H9 (cell line): ENCODE measurements around the gene FBLN2. TPM values are rescaled to one million over a fixed set of nuclear protein-coding genes. Genes with fewer than 3 reads are reported as not detected.

Experiments
- DNase-seq: peaks from one replicate; pipeline ENCODE4 v3.0.0-alpha.2; 2017
- H2AFZ ChIP-seq: one replicate; pipeline ENCODE4 v1.6.1; 2013; ENCODE audit warnings: mild to moderate bottlenecking, low read length, control low read depth, moderate library complexity
- H2AK5ac ChIP-seq: 2 replicates; pipeline ENCODE4 v1.6.1; 2013; ENCODE audit warnings: low read length, control low read depth, mixed read lengths; ENCODE audit not compliant: insufficient read length
- H2BK120ac ChIP-seq: one replicate; pipeline ENCODE4 v1.6.1; 2013; ENCODE audit warnings: low read depth, mild to moderate bottlenecking, low read length, control low read depth, inconsistent platforms; ENCODE audit not compliant: poor library complexity, severe bottlenecking
- H2BK12ac ChIP-seq: 2 replicates; pipeline ENCODE4 v1.6.1; 2013; ENCODE audit warnings: low read length, control low read depth, mixed read lengths, low read depth; ENCODE audit not compliant: insufficient read length
- H2BK15ac ChIP-seq: 2 replicates; pipeline ENCODE4 v1.6.1; 2013; ENCODE audit warnings: low read depth, low read length, control low read depth
- H2BK20ac ChIP-seq: one replicate; pipeline ENCODE4 v1.6.1; 2013; ENCODE audit warnings: low read depth, mild to moderate bottlenecking, low read length, control low read depth, inconsistent platforms; ENCODE audit not compliant: poor library complexity, severe bottlenecking
- H2BK5ac ChIP-seq: 2 replicates; pipeline ENCODE4 v1.6.1; 2013; ENCODE audit warnings: low read length, control low read depth, mixed read lengths; ENCODE audit not compliant: insufficient read length
- H3K14ac ChIP-seq: 2 replicates; pipeline ENCODE4 v1.6.1; 2013; ENCODE audit warnings: low read length, control low read depth; ENCODE audit not compliant: insufficient read depth
- H3K18ac ChIP-seq: 2 replicates; pipeline ENCODE4 v1.6.1; 2013; ENCODE audit warnings: low read depth, mild to moderate bottlenecking, mixed read lengths, low read length, control low read depth; ENCODE audit not compliant: insufficient read length
- H3K23ac ChIP-seq: 2 replicates; pipeline ENCODE4 v1.6.1; 2013; ENCODE audit warnings: low read length, control low read depth, mixed read lengths, low read depth; ENCODE audit not compliant: insufficient read length
- H3K23me2 ChIP-seq: 2 replicates; pipeline ENCODE4 v1.6.1; 2013; ENCODE audit warnings: low read depth, mild to moderate bottlenecking, mixed read lengths, low read length, control low read depth; ENCODE audit not compliant: insufficient read length, poor library complexity, severe bottlenecking
- H3K27ac ChIP-seq: 2 replicates; pipeline ENCODE4 v1.5.1; 2013; ENCODE audit warnings: low read length, control low read depth, mixed read lengths, low read depth; ENCODE audit not compliant: insufficient read length
- H3K27me3 ChIP-seq: 2 replicates; pipeline ENCODE4 v1.6.1; 2013; ENCODE audit warnings: low read length, control low read depth, inconsistent platforms; ENCODE audit not compliant: insufficient read depth
- H3K4ac ChIP-seq: 2 replicates; pipeline ENCODE4 v1.6.1; 2013; ENCODE audit warnings: low read depth, mild to moderate bottlenecking, control low read depth, inconsistent platforms, low read length, moderate library complexity
- H3K4me1 ChIP-seq: 2 replicates; pipeline ENCODE4 v1.6.1; 2013; ENCODE audit warnings: low read length, control low read depth, inconsistent platforms; ENCODE audit not compliant: insufficient read depth
- H3K4me2 ChIP-seq: 2 replicates; pipeline ENCODE4 v1.6.1; 2013; ENCODE audit warnings: low read length, control low read depth, mixed read lengths; ENCODE audit not compliant: insufficient read length, insufficient read depth
- H3K56ac ChIP-seq: 2 replicates; pipeline ENCODE4 v1.6.1; 2013; ENCODE audit warnings: low read depth, mild to moderate bottlenecking, mixed read lengths, low read length, control low read depth; ENCODE audit not compliant: insufficient read length
- H3K79me1 ChIP-seq: 2 replicates; pipeline ENCODE4 v1.6.1; 2013; ENCODE audit warnings: low read depth, mild to moderate bottlenecking, moderate library complexity, low read length, control low read depth, inconsistent platforms; ENCODE audit not compliant: insufficient read depth, poor library complexity, severe bottlenecking
- H3K79me2 ChIP-seq: 2 replicates; pipeline ENCODE4 v1.6.1; 2013; ENCODE audit warnings: low read length, control low read depth, inconsistent platforms; ENCODE audit not compliant: insufficient read depth
- H3K9ac ChIP-seq: 2 replicates; pipeline ENCODE4 v1.6.1; 2013; ENCODE audit warnings: low read length, control low read depth, mixed read lengths; ENCODE audit not compliant: insufficient read length; ENCODE audit errors: extremely low read depth
- H3K9me3 ChIP-seq: one replicate; pipeline ENCODE4 v1.6.1; 2013; ENCODE audit warnings: low read depth, low read length, inconsistent platforms; ENCODE audit not compliant: control insufficient read depth
- H3T11ph ChIP-seq: one replicate; pipeline ENCODE4 v1.6.1; 2013; ENCODE audit warnings: mild to moderate bottlenecking, low read length, control low read depth, inconsistent platforms
- H4K20me1 ChIP-seq: one replicate; pipeline ENCODE4 v1.6.1; 2013; ENCODE audit not compliant: control insufficient read depth, insufficient read length, insufficient read depth
- H4K5ac ChIP-seq: 2 replicates; pipeline ENCODE4 v1.6.1; 2013; ENCODE audit warnings: low read depth, mild to moderate bottlenecking, mixed read lengths, low read length, control low read depth; ENCODE audit not compliant: insufficient read length
- H4K8ac ChIP-seq: replicated peaks from 2 replicates; pipeline ENCODE4 v1.6.1; 2013; ENCODE audit warnings: low read length, control low read depth, mixed read lengths, low read depth; ENCODE audit not compliant: insufficient read length
- H4K91ac ChIP-seq: 2 replicates; pipeline ENCODE4 v1.6.1; 2013; ENCODE audit warnings: low read depth, mild to moderate bottlenecking, moderate library complexity, mixed read lengths, low read length, control low read depth; ENCODE audit not compliant: insufficient read length
- H3K27ac Mint-ChIP-seq, 3 experiments: 2 replicates in 2 of 3; 3 replicates in 1 of 3; pipeline ENCODE4 v1.8.0; 2020 to 2021; ENCODE audit warnings: mixed read lengths in 3 of 3, mild to moderate bottlenecking in 1 of 3, moderate library complexity in 1 of 3
- H3K27me3 Mint-ChIP-seq: 2 replicates; pipeline ENCODE4 v1.8.0; 2021; ENCODE audit warnings: low read depth, mild to moderate bottlenecking, moderate library complexity, mixed read lengths
- H3K36me3 Mint-ChIP-seq, 3 experiments: 2 replicates in 2 of 3; 3 replicates in 1 of 3; pipeline ENCODE4 v1.8.0; 2020 to 2021; ENCODE audit warnings: low read depth in 3 of 3, mixed read lengths in 3 of 3; ENCODE audit not compliant: insufficient read depth in 1 of 3
- H3K4me1 Mint-ChIP-seq, 2 experiments: 2 replicates each; pipeline ENCODE4 v1.8.0; 2020; ENCODE audit warnings: mixed read lengths in 2 of 2
- H3K4me3 Mint-ChIP-seq, 2 experiments: 2 replicates in 1 of 2; 3 replicates in 1 of 2; pipeline ENCODE4 v1.8.0; 2020 to 2021; ENCODE audit warnings: mild to moderate bottlenecking in 2 of 2, mixed read lengths in 2 of 2, moderate library complexity in 1 of 2
- H3K9me3 Mint-ChIP-seq, 2 experiments: 2 replicates in 1 of 2; 3 replicates in 1 of 2; pipeline ENCODE4 v1.8.0; 2020; ENCODE audit warnings: mild to moderate bottlenecking in 2 of 2, mixed read lengths in 2 of 2, moderate library complexity in 1 of 2
- WGBS: extraction: QIAGEN DNeasy Blood & Tissue Kit; methylation state at CpG from one replicate; pipeline ENCODE4 v1.1.7; 2013; ENCODE audit warnings: missing lambda C conversion rate, low lambda C conversion rate, mixed read lengths; ENCODE audit not compliant: insufficient read length; ENCODE audit errors: extremely low coverage; 5-methylcytosine and 5-hydroxymethylcytosine counted together
- total RNA-seq: library from RNA; stranded (reverse); gene quantifications from 2 replicates; pipeline ENCODE4 v1.2.1, GENCODE V29; 2021
- TF ChIP-seq, protein P1 (sequence below): fragments of 200-600 bp; sonication (generic); conservative IDR thresholded peaks from 3 replicates; pipeline ENCODE4 v1.8.0; 2021; ENCODE audit warnings: antibody characterized with exemption, mild to moderate bottlenecking

Gene FBLN2
- total RNA-seq, 1 experiment from 2014 or later = 11.8 TPM

DNA sequence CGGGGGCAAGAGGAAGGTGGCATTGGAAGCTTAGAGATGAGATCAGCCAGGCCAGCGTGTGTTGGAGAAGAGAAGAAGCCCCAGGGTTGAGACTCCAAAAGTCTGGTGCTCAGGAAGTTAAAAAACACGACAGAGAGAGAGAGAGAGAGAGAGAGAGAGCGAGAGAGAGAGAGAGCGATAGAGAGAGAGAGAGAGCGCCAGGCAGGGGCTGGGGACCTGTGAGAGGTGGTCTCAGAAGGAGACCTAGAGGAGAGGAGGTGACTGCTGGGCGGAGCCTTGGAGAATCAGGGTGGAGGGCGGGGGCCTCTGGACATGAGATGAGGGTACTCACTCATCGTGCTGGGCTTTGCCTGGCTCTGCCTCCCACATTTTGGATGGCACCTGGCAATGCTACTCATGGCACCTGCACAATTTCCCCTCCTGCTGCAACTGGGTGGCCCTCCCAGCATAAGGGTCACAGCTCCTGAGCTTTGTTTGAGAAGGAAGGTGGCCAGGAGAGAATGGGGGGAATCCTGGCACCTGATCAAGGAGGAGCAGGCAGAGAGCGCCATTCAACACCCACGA, 51.0 kb downstream of the FBLN2 start:
- Histone ChIP-seq H3K23ac (no peak overlapping the region), H2BK15ac (no peak overlapping the region), H3T11ph (no peak overlapping the region), H3K14ac (0 out of 2 replicates have a peak overlapping the region, but pooled peaks have one; percentile 15), H3K18ac (no peak overlapping the region), H3K79me2 (no peaks in the 10 kb centered on the region), H3K9me3 (no peaks in the 10 kb centered on the region), H3K27ac (no peak overlapping the region), H3K23me2 (no peaks in the 10 kb centered on the region), H3K4me2 (no peak overlapping the region), H2BK120ac (no peak overlapping the region), H3K4me1 (no peaks in the 10 kb centered on the region), H3K4ac (no peak overlapping the region), H3K79me1 (no peaks in the 10 kb centered on the region), H2AFZ (no peak overlapping the region), H3K9ac (no peak overlapping the region), H2BK12ac (no peak overlapping the region), H2AK5ac (no peak overlapping the region), H4K5ac (no peak overlapping the region), H3K56ac (no peak overlapping the region), H4K91ac (no peak overlapping the region), H2BK20ac (no peak overlapping the region), H3K27me3 (no peaks in the 10 kb centered on the region), H4K20me1 (peaks cover 3% of the 10 kb centered on the region), H4K8ac (no peak overlapping the region), H2BK5ac (no peak overlapping the region)
- Mint-ChIP-seq H3K27ac (no peak overlapping the region), H3K36me3 (no peaks in the 10 kb centered on the region), H3K4me1 (peaks cover 19 to 25% of the 10 kb centered on the region in 2 experiments), H3K27me3 (peaks cover 5% of the 10 kb centered on the region), H3K4me3 (no peak overlapping the region; a peak in 1 of 5 replicates), H3K9me3 (no peaks in the 10 kb centered on the region)
- TF ChIP-seq, protein P1, sequence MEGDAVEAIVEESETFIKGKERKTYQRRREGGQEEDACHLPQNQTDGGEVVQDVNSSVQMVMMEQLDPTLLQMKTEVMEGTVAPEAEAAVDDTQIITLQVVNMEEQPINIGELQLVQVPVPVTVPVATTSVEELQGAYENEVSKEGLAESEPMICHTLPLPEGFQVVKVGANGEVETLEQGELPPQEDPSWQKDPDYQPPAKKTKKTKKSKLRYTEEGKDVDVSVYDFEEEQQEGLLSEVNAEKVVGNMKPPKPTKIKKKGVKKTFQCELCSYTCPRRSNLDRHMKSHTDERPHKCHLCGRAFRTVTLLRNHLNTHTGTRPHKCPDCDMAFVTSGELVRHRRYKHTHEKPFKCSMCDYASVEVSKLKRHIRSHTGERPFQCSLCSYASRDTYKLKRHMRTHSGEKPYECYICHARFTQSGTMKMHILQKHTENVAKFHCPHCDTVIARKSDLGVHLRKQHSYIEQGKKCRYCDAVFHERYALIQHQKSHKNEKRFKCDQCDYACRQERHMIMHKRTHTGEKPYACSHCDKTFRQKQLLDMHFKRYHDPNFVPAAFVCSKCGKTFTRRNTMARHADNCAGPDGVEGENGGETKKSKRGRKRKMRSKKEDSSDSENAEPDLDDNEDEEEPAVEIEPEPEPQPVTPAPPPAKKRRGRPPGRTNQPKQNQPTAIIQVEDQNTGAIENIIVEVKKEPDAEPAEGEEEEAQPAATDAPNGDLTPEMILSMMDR = no peak
- DNase-seq = no peak
- WGBS = no CpG with 5 or more reads among the region's 11 CpGs
